HG03159 (cell line): Measurements from ENCODE around the gene OMP.
"Not testable (repeated sequence)": the region's sequence is repeated elsewhere in the genome, so short reads cannot be mapped to it uniquely, and the experiment has no call there.

ENCODE experiments used
- ATAC-seq: cut with Tn5 transposase; IDR thresholded peaks from one replicate; pipeline ENCODE4 v1.9.1; 2021; ENCODE audit warnings: mild to moderate bottlenecking, moderate library complexity; ENCODE audit not compliant: unreplicated experiment

Gene OMP

GRCh38 chr11:77086521-77087472, 15.8 kb upstream of the OMP start:
- no peak for ATAC-seq

- ATAC-seq, result no peak
Observed at GRCh38 chr11:77087723-77088225, 14.9 kb upstream of the OMP start.

GRCh38 chr11:77088236-77089003, 14.2 kb upstream of the OMP start:
- ATAC-seq, result no peak

- no peak for ATAC-seq
Observed at GRCh38 chr11:77089004-77089545, 13.6 kb upstream of the OMP start.

GRCh38 chr11:77090046-77090372, 12.6 kb upstream of the OMP start:
- ATAC-seq, result no peak

- no peak for ATAC-seq
Observed at GRCh38 chr11:77090373-77091111, 12.1 kb upstream of the OMP start.

GRCh38 chr11:77091146-77091940, 11.3 kb upstream of the OMP start:
- ATAC-seq, result peak; percentile 89

- no peak for ATAC-seq
Observed at GRCh38 chr11:77092382-77092781, 10.3 kb upstream of the OMP start.

- ATAC-seq, result no peak
Observed at GRCh38 chr11:77093056-77093891, 9.4 kb upstream of the OMP start.

GRCh38 chr11:77093987-77094840, 8.4 kb upstream of the OMP start:
- ATAC-seq, result no peak

GRCh38 chr11:77094841-77095365, 7.7 kb upstream of the OMP start:
- no peak for ATAC-seq

GRCh38 chr11:77095551-77096490, 6.8 kb upstream of the OMP start:
- ATAC-seq, result no peak

GRCh38 chr11:77096591-77097019, 6.0 kb upstream of the OMP start:
- ATAC-seq, result no peak

GRCh38 chr11:77097180-77097579, 5.5 kb upstream of the OMP start:
- not testable (repeated sequence) for ATAC-seq

- no peak for ATAC-seq
Observed at GRCh38 chr11:77100166-77101042, 2.2 kb upstream of the OMP start.

- no peak for ATAC-seq
Observed at GRCh38 chr11:77101043-77101537, 1.6 kb upstream of the OMP start.
